Activated naive CD8-positive, alpha-beta T cell treated with anti-CD3 and anti-CD28 coated beads, Interleukin-2, amount 50 U/mL, for 24 hours (primary cell): Measurements from ENCODE around the gene IRX4.

ENCODE experiments used
- ATAC-seq: fragments of 150-1000 bp; cut with Tn5 transposase; one replicate; pipeline ENCODE4 v1.10.0; 2021
- DNase-seq: peaks from one replicate; pipeline ENCODE4 v3.0.0; 2021
- H3K27ac Mint-ChIP-seq: one replicate; pipeline ENCODE4 v1.8.0; 2021; ENCODE audit warnings: mild to moderate bottlenecking, mixed read lengths
- H3K27me3 Mint-ChIP-seq: one replicate; pipeline ENCODE4 v1.8.0; 2021; ENCODE audit warnings: mixed read lengths
- H3K36me3 Mint-ChIP-seq: one replicate; pipeline ENCODE4 v1.8.0; 2021; ENCODE audit warnings: low read depth, mixed read lengths
- H3K4me1 Mint-ChIP-seq: one replicate; pipeline ENCODE4 v1.8.0; 2021; ENCODE audit warnings: mixed read lengths
- H3K4me3 Mint-ChIP-seq: one replicate; pipeline ENCODE4 v1.8.0; 2021; ENCODE audit warnings: mild to moderate bottlenecking, moderate library complexity, mixed read lengths
- H3K9me3 Mint-ChIP-seq: one replicate; pipeline ENCODE4 v1.8.0; 2021; ENCODE audit warnings: mixed read lengths

IRX4 gene

GRCh38 chr5:1905108-1905507 is 22.4 kb upstream of the IRX4 start:
- Mint-ChIP-seq H3K36me3 (no peaks in the 10 kb centered on the region), H3K27me3 (peaks cover 9% of the 10 kb centered on the region)
- no peak for ATAC-seq

GRCh38 chr5:1901983-1902382 is 19.3 kb upstream of the IRX4 start:
- no peak overlapping the region for H3K4me3 Mint-ChIP-seq
- H3K27ac Mint-ChIP-seq: no peak overlapping the region
- peaks cover 9% of the 10 kb centered on the region for H3K27me3 Mint-ChIP-seq

More at GRCh38 chr5:1905108-1905507, 22.4 kb upstream of the IRX4 start:
- H3K9me3 Mint-ChIP-seq: no peaks in the 10 kb centered on the region
- H3K4me3 Mint-ChIP-seq: no peak overlapping the region
- H3K4me1 Mint-ChIP-seq: no peaks in the 10 kb centered on the region
- no peak overlapping the region for H3K27ac Mint-ChIP-seq
- DNase-seq: no peak

GRCh38 chr5:1901061-1901460 is 18.3 kb upstream of the IRX4 start:
- no peaks in the 10 kb centered on the region for H3K9me3 Mint-ChIP-seq
- H3K4me1 Mint-ChIP-seq: no peaks in the 10 kb centered on the region
- ATAC-seq (no peak), DNase-seq (no peak)
- H3K4me3 Mint-ChIP-seq: no peak overlapping the region
- H3K36me3 Mint-ChIP-seq: no peaks in the 10 kb centered on the region
- H3K27ac Mint-ChIP-seq: no peak overlapping the region
- peaks cover 11% of the 10 kb centered on the region for H3K27me3 Mint-ChIP-seq

More at GRCh38 chr5:1901983-1902382, 19.3 kb upstream of the IRX4 start:
- Mint-ChIP-seq H3K36me3 (no peaks in the 10 kb centered on the region), H3K9me3 (no peaks in the 10 kb centered on the region), H3K4me1 (no peaks in the 10 kb centered on the region)
- DNase-seq: no peak
- ATAC-seq: no peak

DNA sequence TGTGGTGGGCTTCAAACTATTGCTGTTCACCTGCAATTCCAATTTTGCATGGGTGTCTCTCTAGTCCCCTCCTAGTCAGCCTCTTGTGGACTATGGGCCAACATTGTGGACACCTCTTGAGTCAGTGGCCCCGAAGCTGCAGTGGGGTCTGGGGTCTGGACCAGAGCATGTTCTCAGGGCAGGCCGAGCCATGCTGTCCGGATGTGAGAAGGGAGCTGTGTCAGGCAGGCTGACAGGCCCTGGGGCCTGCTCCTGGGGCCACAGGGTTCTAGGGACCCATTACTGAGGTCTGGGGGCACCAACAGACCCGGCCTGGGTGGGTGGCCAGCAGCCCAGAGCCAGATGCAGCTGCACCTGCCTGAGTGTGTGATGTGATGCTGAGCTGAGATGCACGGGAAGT is 16.5 kb upstream of the IRX4 start:
- DNase-seq: no peak
- no peaks in the 10 kb centered on the region for H3K36me3 Mint-ChIP-seq
- H3K9me3 Mint-ChIP-seq: no peaks in the 10 kb centered on the region
- H3K27ac Mint-ChIP-seq: no peak overlapping the region
- ATAC-seq: no peak
- H3K27me3 Mint-ChIP-seq: peaks cover 11% of the 10 kb centered on the region
- no peak overlapping the region for H3K4me3 Mint-ChIP-seq
- no peaks in the 10 kb centered on the region for H3K4me1 Mint-ChIP-seq

- H3K36me3 Mint-ChIP-seq: no peaks in the 10 kb centered on the region
- H3K4me1 Mint-ChIP-seq: no peaks in the 10 kb centered on the region
- no peak overlapping the region for H3K4me3 Mint-ChIP-seq
- H3K27me3 Mint-ChIP-seq: peaks cover 8% of the 10 kb centered on the region
- ATAC-seq (no peak), DNase-seq (no peak)
- H3K27ac Mint-ChIP-seq: no peak overlapping the region
- H3K9me3 Mint-ChIP-seq: no peaks in the 10 kb centered on the region
Observed at GRCh38 chr5:1897816-1898450, 15.2 kb upstream of the IRX4 start.

GRCh38 chr5:1897386-1897785 is 14.7 kb upstream of the IRX4 start:
- H3K27ac Mint-ChIP-seq: no peak overlapping the region

DNA sequence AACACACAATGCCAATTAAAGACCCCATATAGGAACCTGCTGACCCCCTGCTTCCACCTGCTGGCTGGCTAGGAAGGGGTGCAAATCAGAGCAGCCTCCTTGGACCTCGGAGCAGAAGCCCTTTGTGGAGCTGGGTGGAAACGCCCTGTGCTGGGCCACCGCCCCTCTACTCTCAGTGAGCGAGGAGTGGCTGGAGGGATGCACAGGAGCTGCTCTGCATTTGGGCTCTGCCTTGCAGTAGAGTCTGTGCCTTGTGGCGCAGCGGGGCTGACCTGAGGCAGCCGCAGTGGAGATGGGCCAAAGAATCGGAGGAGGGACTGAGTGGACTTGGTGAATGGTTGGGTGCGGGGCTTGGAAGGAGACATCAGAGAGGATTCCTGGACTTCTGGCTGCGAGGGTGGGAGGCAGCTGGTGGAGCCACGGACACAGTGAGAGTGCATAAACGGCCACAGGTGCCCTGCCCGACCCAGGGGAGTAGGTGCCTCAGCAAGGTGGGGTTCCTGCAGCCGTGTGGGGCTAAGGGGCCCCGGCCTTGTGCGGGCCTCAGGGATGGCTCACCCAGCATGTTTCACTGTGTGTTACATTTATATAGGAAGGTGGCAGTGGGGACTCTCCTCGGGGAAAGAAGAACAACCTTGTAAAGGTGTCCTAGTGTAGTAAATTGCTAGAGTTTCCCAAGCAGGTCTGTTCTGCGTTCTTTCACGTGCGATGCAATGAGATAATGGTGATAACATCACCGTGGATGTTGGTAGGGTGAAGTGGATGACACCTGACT is 14.1 kb upstream of the IRX4 start:
- no peaks in the 10 kb centered on the region for H3K36me3 Mint-ChIP-seq
- no peaks in the 10 kb centered on the region for H3K9me3 Mint-ChIP-seq
- H3K27me3 Mint-ChIP-seq: peaks cover 14% of the 10 kb centered on the region
- no peaks in the 10 kb centered on the region for H3K4me1 Mint-ChIP-seq
- ATAC-seq (no peak), DNase-seq (no peak)
- no peak overlapping the region for H3K4me3 Mint-ChIP-seq
- H3K27ac Mint-ChIP-seq: no peak overlapping the region

More at GRCh38 chr5:1897386-1897785, 14.7 kb upstream of the IRX4 start:
- Mint-ChIP-seq H3K9me3 (no peaks in the 10 kb centered on the region), H3K36me3 (no peaks in the 10 kb centered on the region), H3K27me3 (peaks cover 13% of the 10 kb centered on the region), H3K4me1 (no peaks in the 10 kb centered on the region), H3K4me3 (no peak overlapping the region)
- ATAC-seq (no peak), DNase-seq (no peak)

- no peak overlapping the region for H3K27ac Mint-ChIP-seq
- H3K36me3 Mint-ChIP-seq: no peaks in the 10 kb centered on the region
- ATAC-seq: no peak
- no peaks in the 10 kb centered on the region for H3K9me3 Mint-ChIP-seq
- H3K4me1 Mint-ChIP-seq: no peaks in the 10 kb centered on the region
- peaks cover 14% of the 10 kb centered on the region for H3K27me3 Mint-ChIP-seq
- DNase-seq: no peak
- no peak overlapping the region for H3K4me3 Mint-ChIP-seq
Observed at GRCh38 chr5:1895739-1896420, 13.2 kb upstream of the IRX4 start.

DNA sequence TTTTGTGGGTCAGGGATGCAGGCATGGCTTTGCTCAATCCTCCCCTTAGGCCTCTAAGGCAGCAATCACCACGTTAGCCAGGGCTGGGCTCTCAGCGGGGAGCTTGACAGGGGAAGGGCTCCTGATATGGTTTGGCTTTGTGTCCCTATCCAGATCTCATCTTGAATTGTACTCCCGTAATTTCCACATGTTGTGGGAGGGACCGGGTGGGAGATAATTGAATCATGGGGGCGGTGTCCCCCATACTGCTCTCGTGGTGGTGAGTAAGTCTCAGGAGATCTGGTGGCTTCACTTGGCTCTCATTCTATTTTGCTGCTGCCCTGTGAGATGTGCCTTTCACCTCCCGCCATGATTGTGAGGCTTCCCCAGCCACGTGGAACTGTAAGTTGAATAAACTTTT is 11.5 kb upstream of the IRX4 start:
- Mint-ChIP-seq H3K36me3 (no peaks in the 10 kb centered on the region), H3K4me1 (no peaks in the 10 kb centered on the region), H3K4me3 (no peak overlapping the region), H3K9me3 (no peaks in the 10 kb centered on the region), H3K27me3 (peaks cover 17% of the 10 kb centered on the region), H3K27ac (no peak overlapping the region)
- ATAC-seq: no peak
- DNase-seq: no peak

GRCh38 chr5:1893754-1894153 is 11.0 kb upstream of the IRX4 start:
- ATAC-seq: no peak
- no peaks in the 10 kb centered on the region for H3K4me1 Mint-ChIP-seq
- no peak overlapping the region for H3K27ac Mint-ChIP-seq
- no peak for DNase-seq
- no peak overlapping the region for H3K4me3 Mint-ChIP-seq
- no peaks in the 10 kb centered on the region for H3K36me3 Mint-ChIP-seq
- H3K9me3 Mint-ChIP-seq: no peaks in the 10 kb centered on the region
- peaks cover 22% of the 10 kb centered on the region for H3K27me3 Mint-ChIP-seq

DNA sequence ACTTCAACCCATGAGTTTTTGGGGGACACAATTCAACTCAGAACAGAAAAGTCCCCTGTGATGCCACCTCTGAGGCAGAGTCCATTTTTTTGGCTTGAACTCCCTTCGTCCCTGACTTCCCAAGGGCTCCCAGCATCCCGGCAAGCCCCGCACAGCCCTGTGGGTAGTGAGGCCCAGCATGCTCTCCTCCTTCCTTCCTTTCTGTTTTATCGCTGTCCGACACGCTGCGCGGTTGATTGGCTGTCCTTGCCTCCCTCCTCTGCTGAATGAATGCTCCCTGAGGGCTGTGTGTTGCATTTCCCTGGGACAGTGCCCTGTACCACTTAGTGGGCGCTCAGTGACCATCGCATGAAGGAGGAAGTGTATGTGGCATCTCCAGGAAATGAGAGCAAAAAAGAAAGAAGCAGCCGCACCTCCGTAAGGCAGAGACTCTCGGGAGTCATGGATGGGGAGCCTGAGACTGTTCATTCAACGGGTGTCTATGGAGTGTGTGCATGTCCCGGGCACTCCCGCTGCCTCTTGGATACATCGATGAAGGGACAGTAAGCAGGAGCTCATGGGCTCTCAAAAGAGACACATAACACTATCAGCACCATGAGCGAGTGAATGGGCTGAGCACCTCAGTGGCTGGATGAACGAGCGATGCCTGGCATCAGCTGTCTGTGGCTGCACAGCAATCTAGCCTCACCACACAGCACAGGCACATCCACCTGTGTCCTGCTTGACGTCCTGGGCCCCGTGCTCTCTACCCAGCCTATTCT is 10.1 kb upstream of the IRX4 start:
- Mint-ChIP-seq H3K27me3 (peaks cover 28% of the 10 kb centered on the region), H3K36me3 (no peaks in the 10 kb centered on the region), H3K27ac (no peak overlapping the region), H3K4me3 (no peak overlapping the region), H3K4me1 (no peaks in the 10 kb centered on the region), H3K9me3 (no peaks in the 10 kb centered on the region)
- DNase-seq: no peak
- no peak for ATAC-seq

DNA sequence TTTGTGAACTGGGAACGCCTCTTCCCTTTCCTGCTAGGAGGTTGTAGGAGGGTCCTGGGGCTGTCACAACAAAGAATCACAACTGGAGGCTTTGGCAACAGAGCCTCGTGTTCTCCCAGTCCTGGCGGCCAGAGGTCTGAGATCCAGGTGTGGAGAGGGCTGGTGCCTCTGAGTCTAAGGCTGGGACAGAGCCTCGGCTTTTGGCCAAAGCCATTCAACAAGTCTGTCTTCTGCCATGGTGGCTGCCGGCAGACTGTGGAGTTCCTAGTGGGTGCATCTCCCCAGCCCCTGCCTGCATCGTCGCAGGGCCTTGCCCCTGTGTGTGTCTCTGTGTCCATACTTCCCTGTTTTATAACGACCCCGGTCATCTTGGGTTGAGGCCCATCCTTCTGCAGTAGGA is 9.5 kb upstream of the IRX4 start:
- peaks cover 28% of the 10 kb centered on the region for H3K27me3 Mint-ChIP-seq
- DNase-seq: no peak
- no peak overlapping the region for H3K4me3 Mint-ChIP-seq
- no peaks in the 10 kb centered on the region for H3K9me3 Mint-ChIP-seq
- no peaks in the 10 kb centered on the region for H3K4me1 Mint-ChIP-seq
- no peak for ATAC-seq
- H3K36me3 Mint-ChIP-seq: no peaks in the 10 kb centered on the region
- H3K27ac Mint-ChIP-seq: no peak overlapping the region

- no peak overlapping the region for H3K27ac Mint-ChIP-seq
- H3K4me3 Mint-ChIP-seq: no peak overlapping the region
- ATAC-seq (no peak), DNase-seq (no peak)
- peaks cover 26% of the 10 kb centered on the region for H3K27me3 Mint-ChIP-seq
- H3K9me3 Mint-ChIP-seq: no peaks in the 10 kb centered on the region
- no peaks in the 10 kb centered on the region for H3K4me1 Mint-ChIP-seq
- no peaks in the 10 kb centered on the region for H3K36me3 Mint-ChIP-seq
Observed at GRCh38 chr5:1891391-1891790, 8.7 kb upstream of the IRX4 start.

- H3K27ac Mint-ChIP-seq: no peak overlapping the region
- no peak for DNase-seq
- no peaks in the 10 kb centered on the region for H3K4me1 Mint-ChIP-seq
- no peak for ATAC-seq
- H3K36me3 Mint-ChIP-seq: no peaks in the 10 kb centered on the region
- H3K9me3 Mint-ChIP-seq: no peaks in the 10 kb centered on the region
- peaks cover 33% of the 10 kb centered on the region for H3K27me3 Mint-ChIP-seq
- H3K4me3 Mint-ChIP-seq: no peak overlapping the region
Observed at GRCh38 chr5:1890296-1890695, 7.6 kb upstream of the IRX4 start.
